Measurements from ENCODE around the gene NFYB.

Gene NFYB

DNA sequence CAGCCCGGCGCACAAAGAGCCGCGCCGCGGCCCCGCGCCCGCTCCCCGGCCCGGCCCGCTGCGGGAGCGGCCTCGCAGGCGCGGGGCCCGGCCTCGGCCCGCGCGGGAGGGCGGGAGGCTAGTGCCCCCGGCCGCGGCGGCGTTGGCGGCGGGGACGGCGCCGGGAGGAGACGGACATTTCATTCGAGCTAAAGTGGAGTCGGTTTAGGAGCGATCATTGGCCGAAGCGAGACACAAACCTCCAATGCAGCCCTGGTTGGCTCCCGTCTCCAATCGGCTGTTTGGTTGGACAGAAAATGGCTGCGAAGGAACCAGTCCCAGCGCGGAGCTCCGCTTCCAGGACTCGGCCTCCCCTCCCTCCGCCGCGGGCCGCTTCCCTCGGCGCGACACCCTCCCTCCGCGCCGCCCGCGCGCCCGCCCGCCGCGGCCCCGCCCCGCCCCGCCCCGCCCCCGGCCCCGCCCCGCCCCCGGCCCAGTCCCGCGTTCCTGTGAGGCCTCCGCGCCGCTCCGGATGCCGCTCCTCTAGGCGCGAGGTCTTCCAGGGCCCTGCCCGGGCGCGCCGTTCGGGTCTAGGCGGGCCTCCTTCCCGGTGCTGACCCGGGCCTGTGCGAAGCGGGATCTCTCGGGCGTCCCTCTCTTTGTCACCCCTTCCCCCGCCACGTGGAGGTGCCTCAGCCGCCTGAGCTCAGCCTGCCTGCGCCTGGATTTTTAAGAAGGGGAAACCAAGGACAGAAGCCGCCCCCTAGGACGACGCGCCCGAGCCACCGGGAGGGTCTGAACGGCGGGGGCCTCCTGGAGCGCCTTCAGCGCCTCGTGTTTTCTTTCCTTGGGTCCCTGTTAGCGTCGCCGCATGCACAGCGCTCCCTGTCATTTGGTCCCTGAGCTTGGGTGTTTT is at the start of gene NFYB:
TSS of gene NFYB (minus strand) at position 309 of the 895 bp plus-strand sequence. CDS start 2,757 bp downstream, outside the sequence.
- ChIA-PET POLR2A (interaction anchor here (0.5 to 1.5 kb wide), 5 partner anchors 53 to 759 kb away, joined by 3 to 5 read pairs (median 4); partner anchors contain the start of genes HCFC2 and HSP90B1), CTCF (interaction anchor here (0.6 to 3.6 kb wide), 4 partner anchors 9 to 29 kb away, joined by 3 to 13 read pairs (median 5); no protein-coding TSS in a partner anchor)
- TF ChIP-seq, protein P1, sequence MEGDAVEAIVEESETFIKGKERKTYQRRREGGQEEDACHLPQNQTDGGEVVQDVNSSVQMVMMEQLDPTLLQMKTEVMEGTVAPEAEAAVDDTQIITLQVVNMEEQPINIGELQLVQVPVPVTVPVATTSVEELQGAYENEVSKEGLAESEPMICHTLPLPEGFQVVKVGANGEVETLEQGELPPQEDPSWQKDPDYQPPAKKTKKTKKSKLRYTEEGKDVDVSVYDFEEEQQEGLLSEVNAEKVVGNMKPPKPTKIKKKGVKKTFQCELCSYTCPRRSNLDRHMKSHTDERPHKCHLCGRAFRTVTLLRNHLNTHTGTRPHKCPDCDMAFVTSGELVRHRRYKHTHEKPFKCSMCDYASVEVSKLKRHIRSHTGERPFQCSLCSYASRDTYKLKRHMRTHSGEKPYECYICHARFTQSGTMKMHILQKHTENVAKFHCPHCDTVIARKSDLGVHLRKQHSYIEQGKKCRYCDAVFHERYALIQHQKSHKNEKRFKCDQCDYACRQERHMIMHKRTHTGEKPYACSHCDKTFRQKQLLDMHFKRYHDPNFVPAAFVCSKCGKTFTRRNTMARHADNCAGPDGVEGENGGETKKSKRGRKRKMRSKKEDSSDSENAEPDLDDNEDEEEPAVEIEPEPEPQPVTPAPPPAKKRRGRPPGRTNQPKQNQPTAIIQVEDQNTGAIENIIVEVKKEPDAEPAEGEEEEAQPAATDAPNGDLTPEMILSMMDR (IDR thresholded peaks at IDR 0.05; ENCODE audit: control extremely low read depth, extremely low read depth, low read depth, missing control alignments) = no peak
- peak; percentile 98 for DNase-seq (ENCODE audit: extremely low spot score)

DNA sequence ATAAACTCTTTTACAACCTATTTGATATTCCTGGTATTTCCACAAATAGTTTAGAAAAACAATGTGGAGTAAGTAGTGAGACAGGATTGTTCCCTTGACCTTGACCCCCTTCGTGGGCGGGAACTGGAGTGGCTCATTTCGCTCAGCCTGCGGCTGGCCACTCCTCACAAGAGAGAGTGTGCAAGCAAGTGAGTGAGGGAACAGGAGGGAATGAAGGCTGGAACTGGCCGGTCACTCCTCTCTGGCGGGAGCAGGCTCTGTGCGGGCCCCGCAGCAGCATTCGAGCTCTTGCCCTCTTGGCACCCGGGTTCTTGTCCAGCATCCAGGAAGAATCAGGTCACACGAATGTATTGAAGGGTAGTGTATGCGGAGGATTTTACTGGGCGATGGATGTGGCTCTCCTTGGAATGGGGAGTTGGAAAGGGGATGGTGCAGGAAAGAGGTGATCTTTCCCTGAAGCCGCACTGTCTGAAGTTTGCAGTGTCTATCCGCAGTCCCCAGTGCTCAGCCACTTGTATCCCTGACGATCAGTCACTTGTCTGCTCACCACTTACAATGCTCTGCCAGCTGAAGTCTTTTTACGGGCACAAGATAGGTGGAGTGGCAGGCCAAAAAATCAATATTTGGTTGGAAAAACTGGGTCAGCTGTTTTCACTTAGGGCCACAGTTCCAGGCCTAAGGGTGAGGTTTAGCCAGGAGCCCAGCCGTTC is 49.6 kb upstream of the NFYB start:
- ChIA-PET POLR2A (no interaction called here), CTCF (no interaction called here)
- no peak for DNase-seq (ENCODE audit: extremely low spot score)
- TF ChIP-seq, protein P1 (IDR thresholded peaks at IDR 0.05; ENCODE audit: control extremely low read depth, extremely low read depth, low read depth, missing control alignments) = no peak

DNA sequence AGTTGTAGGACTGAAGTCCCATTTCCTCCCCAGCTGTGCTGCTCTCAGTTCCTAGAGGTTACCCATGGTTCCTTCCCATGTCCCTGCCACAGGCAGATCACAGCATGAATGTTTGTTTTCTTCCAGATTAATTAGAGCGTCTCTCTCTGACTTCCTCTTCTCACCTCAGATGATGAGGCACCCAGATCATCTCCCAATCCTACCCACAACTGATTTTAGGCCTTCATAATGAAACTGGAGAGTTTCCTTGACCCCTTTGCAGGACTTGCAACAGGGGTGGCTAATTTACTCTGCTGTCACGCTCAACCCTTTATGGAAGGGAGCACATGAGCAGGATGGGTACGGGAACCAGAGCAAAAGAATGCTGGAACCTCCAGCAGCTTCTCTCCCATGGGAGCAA is 45.4 kb upstream of the NFYB start:
- TF ChIP-seq, protein P1 (IDR thresholded peaks at IDR 0.05; ENCODE audit: control extremely low read depth, extremely low read depth, low read depth, missing control alignments) = no peak
- no peak for DNase-seq (ENCODE audit: extremely low spot score)
- ChIA-PET CTCF (interaction anchor here (1.2 to 1.3 kb wide), 2 partner anchors 16 to 22 kb away, joined by 3 to 4 read pairs; no protein-coding TSS in a partner anchor), POLR2A (no interaction called here)

DNA sequence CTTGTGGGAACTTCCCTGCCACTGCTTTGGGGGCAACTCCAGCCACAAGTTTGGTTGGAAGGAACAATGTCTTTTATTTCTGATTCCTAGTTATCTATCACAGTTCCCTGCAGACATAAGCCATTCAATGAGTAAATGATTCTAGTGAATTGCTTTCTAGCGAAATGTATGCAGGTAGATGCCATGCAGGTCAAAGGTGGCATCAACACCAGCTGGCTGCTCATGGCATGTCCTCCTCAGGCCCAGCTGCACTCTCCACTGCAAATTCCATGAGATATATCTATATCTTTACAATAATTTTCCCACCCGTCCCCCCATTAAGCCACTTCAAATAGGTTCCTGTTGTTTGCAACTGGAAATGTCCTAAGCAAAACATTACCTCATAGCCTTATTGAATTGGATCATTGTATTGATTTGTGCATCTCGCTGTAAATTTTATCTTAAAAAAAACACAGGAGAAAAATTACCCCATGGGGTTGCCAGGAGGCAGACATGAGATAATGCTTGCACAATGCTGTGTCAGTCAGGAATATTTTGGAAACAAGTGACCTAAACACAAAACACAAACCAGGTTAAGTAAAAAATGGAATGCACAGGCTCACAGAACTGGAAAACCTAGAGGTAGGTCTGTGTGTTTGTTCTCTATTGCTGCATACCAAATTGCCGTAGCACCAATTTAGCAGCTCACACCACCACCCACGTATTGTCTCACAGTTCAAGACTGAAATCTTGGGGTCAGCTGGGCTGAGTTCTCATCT is 44.8 kb upstream of the NFYB start:
- DNase-seq (ENCODE audit: extremely low spot score) = no peak
- TF ChIP-seq, protein P1 (IDR thresholded peaks at IDR 0.05; ENCODE audit: control extremely low read depth, extremely low read depth, low read depth, missing control alignments) = no peak
- POLR2A ChIA-PET = no interaction called here
- CTCF ChIA-PET = no interaction called here

DNA sequence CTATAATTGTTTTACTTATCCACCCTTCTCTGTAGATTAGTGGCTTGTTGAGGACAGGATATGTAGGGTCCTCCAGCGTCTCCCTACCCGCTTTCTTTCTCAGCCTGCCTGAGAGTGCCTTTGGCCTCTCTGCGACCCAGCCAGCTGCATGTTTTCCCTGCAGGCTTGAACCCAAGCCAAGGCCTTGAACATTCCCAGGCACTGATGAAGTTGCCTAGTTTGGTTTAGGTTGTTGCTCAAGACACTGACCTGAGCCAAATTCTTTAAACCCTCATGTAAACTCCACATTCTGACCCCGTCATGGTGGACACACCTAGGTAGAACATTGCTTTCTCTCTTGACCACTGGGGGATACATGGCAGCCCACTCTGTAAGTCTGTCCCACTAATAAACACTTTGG is 44.1 kb upstream of the NFYB start:
- TF ChIP-seq, protein P1 (IDR thresholded peaks at IDR 0.05; ENCODE audit: control extremely low read depth, extremely low read depth, low read depth, missing control alignments) = no peak
- no peak for DNase-seq (ENCODE audit: extremely low spot score)
- ChIA-PET CTCF (no interaction called here), POLR2A (no interaction called here)

DNA sequence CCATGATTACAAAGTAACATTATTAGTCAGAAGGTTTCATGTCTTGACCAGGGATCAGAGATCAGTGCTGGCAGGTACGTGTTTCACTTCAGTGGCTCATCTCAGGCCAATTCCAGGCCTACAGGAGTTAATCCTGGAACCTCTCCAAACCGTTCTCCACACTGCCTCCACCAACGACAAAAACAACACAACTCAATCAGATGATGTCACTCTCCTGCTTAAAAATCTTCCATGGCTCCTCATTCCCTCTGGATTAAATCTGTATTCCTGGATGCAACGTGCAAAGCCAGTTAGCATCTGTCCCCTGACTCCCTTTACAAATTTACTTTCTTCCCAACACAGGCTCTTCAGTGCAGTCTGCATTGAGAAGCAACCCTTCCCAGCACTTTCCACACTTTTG is 43.3 kb upstream of the NFYB start:
- CTCF ChIA-PET = no interaction called here
- POLR2A ChIA-PET = no interaction called here
- TF ChIP-seq, protein P1 (IDR thresholded peaks at IDR 0.05; ENCODE audit: control extremely low read depth, extremely low read depth, low read depth, missing control alignments) = no peak
- DNase-seq (ENCODE audit: extremely low spot score) = no peak
